Left lung (tissue), 10 donors: ENCODE results near the gene ZNF786. TPM values are rescaled to one million over a fixed set of nuclear protein-coding genes. Genes with fewer than 3 reads are reported as not detected.

Experiments
- ATAC-seq: fragments of 200-7000 bp; cut with Tn5 transposase; one replicate; pipeline ENCODE4 v1.9.1; 2020; ENCODE audit warnings: moderate library complexity
- DNase-seq, 4 donors: peaks; one replicate each; pipeline ENCODE4 v3.0.0-alpha.2; 2013 to 2020
- H3K27ac ChIP-seq, 2 donors: fragments of 200-600 bp; sonication (generic) in 1 of 2; one replicate each; pipeline versions ENCODE4 v1.5.0 to v1.8.0; 2020 to 2021
- H3K27me3 ChIP-seq, 2 donors: fragments of 200-600 bp; sonication (generic) in 1 of 2; one replicate each; pipeline versions ENCODE4 v1.5.0 to v1.8.0; 2020 to 2021
- H3K36me3 ChIP-seq, 2 donors: fragments of 200-600 bp; sonication (generic) in 1 of 2; one replicate each; pipeline versions ENCODE4 v1.5.0 to v1.8.0; 2020 to 2021
- H3K4me1 ChIP-seq, 2 donors: fragments of 200-600 bp; one replicate each; pipeline ENCODE4 v1.8.0; 2021
- H3K4me3 ChIP-seq, 2 donors: fragments of 200-600 bp; sonication (generic) in 1 of 2; one replicate each; pipeline versions ENCODE4 v1.5.0 to v1.8.0; 2020 to 2021; ENCODE audit warnings: mild to moderate bottlenecking in 1 of 2
- H3K9me3 ChIP-seq, 2 donors: fragments of 200-600 bp; sonication (generic) in 1 of 2; one replicate each; pipeline versions ENCODE4 v1.5.0 to v1.8.0; 2020 to 2021
- intact Hi-C, 2 donors: fragments of 100-400 bp; cut with DNase I; formaldehyde crosslinking; loops; one replicate each; pipeline versions ENCODE4 v1.11.2 to v1.14.2; 2022
- polyA plus RNA-seq, 6 donors: library from polyadenylated mRNA; unstranded; fragments of 120-200 nt; gene quantifications; one replicate each; pipeline ENCODE4 v1.2.1, GENCODE V29; 2013; ENCODE audit not compliant: insufficient read length in 6 of 6
- total RNA-seq, 2 donors: library from RNA; stranded (reverse); fragmentation: NEBNext Ultra II Directional; extraction: Animal tissue kit (Norgen Biotek cat#: 25700); gene quantifications; one replicate each; pipeline ENCODE4 v1.2.1, GENCODE V29; 2021
- TF ChIP-seq, protein P1 (sequence below), 2 donors: fragments of 200-600 bp; sonication (generic) in 1 of 2; IDR thresholded peaks; one replicate each; pipeline versions ENCODE4 v1.5.0 to v1.8.0; 2021; ENCODE audit warnings: antibody characterized with exemption in 2 of 2
- donor health status: DM: no; HTN: yes; CAD: no.
- donor health status: DM: no; HTN: no; CAD: no.

Gene ZNF786
- total and polyA plus RNA-seq, 8 donors = 5.2 to 8.7 (median 6.9) TPM

DNA sequence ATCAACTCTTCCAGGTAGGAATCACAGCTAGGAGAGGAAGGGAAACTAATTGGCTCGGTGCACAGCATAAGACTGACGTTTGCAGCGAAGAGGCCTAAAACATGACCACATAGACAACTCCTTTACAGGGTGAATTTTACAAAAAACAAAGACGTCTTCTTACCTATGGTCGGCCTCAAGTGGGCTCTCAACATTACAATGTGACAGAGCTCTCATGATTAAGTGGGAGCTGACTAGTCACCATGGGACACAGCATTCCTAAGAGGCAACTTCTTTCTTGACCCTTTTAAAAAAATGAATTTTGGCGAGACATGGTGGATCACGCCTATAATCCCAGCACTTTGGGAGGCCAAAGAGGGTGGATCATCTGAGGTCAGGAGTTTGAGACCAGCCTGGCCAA is 66.9 kb downstream of the ZNF786 start:
- intact Hi-C loops = no loop called here
- TF ChIP-seq, protein P1, sequence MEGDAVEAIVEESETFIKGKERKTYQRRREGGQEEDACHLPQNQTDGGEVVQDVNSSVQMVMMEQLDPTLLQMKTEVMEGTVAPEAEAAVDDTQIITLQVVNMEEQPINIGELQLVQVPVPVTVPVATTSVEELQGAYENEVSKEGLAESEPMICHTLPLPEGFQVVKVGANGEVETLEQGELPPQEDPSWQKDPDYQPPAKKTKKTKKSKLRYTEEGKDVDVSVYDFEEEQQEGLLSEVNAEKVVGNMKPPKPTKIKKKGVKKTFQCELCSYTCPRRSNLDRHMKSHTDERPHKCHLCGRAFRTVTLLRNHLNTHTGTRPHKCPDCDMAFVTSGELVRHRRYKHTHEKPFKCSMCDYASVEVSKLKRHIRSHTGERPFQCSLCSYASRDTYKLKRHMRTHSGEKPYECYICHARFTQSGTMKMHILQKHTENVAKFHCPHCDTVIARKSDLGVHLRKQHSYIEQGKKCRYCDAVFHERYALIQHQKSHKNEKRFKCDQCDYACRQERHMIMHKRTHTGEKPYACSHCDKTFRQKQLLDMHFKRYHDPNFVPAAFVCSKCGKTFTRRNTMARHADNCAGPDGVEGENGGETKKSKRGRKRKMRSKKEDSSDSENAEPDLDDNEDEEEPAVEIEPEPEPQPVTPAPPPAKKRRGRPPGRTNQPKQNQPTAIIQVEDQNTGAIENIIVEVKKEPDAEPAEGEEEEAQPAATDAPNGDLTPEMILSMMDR (IDR thresholded peaks at IDR 0.05) = no peak

DNA sequence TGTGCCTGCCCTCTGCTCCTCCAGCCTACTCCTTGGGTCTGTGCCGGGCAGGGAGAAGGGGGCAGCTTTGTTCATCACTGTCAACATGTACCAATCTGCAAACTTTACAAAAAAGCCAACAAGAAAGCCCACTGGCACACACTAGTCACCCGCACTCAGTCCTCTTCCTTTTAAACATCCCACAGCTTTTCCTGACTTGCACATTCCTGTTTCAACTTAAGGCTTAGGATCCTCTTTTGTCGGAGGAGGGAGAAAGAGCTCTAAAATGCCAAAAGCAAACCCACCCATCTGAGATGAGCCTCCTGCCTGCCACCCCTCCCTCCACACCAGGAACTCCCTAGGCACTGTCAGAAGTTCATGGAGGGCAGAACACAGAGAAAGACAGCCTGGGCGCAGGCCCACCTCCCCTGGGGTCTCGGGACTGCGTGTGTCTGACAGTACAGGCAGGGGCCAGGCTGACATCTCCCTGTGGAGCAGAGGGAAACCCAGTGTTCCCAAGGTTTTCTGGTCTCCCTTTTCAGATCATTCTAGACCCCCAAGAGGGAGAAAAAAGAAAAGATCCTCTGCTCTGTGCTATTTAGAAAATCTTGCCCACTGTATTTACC is 67.7 kb downstream of the ZNF786 start:
- DNase-seq = no peak
- no peak for ATAC-seq

More for the DNA sequence above, 66.9 kb downstream of the ZNF786 start:
- H3K4me1 ChIP-seq = peaks cover 14 to 29% of the 10 kb centered on the region in 2 donors
- H3K9me3 ChIP-seq = no peaks in the 10 kb centered on the region
- no peak for ATAC-seq
- no peak overlapping the region for H3K27ac ChIP-seq
- no peak overlapping the region for H3K4me3 ChIP-seq
- H3K36me3 ChIP-seq = peaks cover 0 to 25% of the 10 kb centered on the region in 2 donors
- H3K27me3 ChIP-seq = no peaks in the 10 kb centered on the region
- no peak for DNase-seq

DNA sequence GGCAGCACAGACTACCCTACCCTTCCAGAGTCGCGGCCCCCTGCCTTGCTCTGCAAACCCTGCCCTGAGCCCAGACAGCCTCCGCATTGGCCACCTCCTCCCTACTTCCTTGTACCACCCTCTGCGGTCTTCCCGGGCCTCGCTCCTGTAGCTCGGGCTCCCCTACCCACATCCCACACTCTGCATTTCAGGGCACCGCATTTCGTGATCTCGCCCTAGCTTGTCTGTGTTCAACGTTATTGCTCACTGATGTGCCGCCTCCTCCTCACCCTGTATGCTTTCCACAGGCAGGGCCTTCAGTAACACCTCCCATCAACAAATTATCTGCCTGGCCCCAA is 68.8 kb downstream of the ZNF786 start:
- DNase-seq = no peak
- no peak overlapping the region for H3K27ac ChIP-seq
- ATAC-seq = no peak
- H3K9me3 ChIP-seq = no peaks in the 10 kb centered on the region
- no peaks in the 10 kb centered on the region for H3K27me3 ChIP-seq
- peaks cover 7 to 18% of the 10 kb centered on the region in 2 donors for H3K4me1 ChIP-seq
- TF ChIP-seq, protein P1 (IDR thresholded peaks at IDR 0.05) = no peak
- intact Hi-C loops = no loop called here
- no peak overlapping the region for H3K4me3 ChIP-seq
- peaks cover 0 to 43% of the 10 kb centered on the region in 2 donors for H3K36me3 ChIP-seq

More for the DNA sequence above, 67.7 kb downstream of the ZNF786 start:
- intact Hi-C loops = no loop called here
- Histone ChIP-seq H3K9me3 (no peaks in the 10 kb centered on the region), H3K27ac (no peak overlapping the region), H3K27me3 (no peaks in the 10 kb centered on the region), H3K36me3 (peaks cover 0 to 32% of the 10 kb centered on the region in 2 donors), H3K4me3 (no peak overlapping the region), H3K4me1 (peaks cover 14 to 28% of the 10 kb centered on the region in 2 donors)
- TF ChIP-seq, protein P1 (IDR thresholded peaks at IDR 0.05) = no peak

DNA sequence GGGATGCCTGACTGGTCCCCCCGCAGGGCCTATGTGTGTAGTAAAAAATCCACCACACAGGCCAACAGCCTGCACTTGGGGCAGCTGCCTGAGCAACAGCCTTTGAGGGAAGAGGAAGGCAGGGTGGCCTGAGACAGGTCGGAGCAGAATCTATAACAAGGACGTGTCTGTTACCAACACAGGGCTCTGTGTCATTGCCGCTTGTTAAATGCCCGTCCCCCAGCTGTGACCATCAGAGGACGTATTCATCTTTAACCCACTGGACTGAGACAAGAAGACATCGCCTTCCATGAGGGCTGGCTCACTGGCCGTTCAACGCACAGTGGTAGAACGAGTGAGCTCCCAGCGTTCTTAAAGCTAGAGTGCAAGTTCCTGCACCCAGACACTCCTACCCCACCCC is 70.0 kb downstream of the ZNF786 start:
- peaks cover 0 to 6% of the 10 kb centered on the region in 2 donors for H3K4me1 ChIP-seq
- ATAC-seq (no peak), DNase-seq (no peak)
- no peak overlapping the region for H3K4me3 ChIP-seq
- no peaks in the 10 kb centered on the region for H3K9me3 ChIP-seq
- intact Hi-C loops = no loop called here
- H3K27ac ChIP-seq = no peak overlapping the region
- TF ChIP-seq, protein P1 (IDR thresholded peaks at IDR 0.05) = no peak
- H3K27me3 ChIP-seq = no peaks in the 10 kb centered on the region
- H3K36me3 ChIP-seq = peaks cover 0 to 55% of the 10 kb centered on the region in 2 donors

Other genes with a start within 250 kb of the ZNF786 start
- gene EZH2, start 206.4 kb downstream of the ZNF786 start, total RNA-seq = 1 to 10 TPM; 7.2 to 9.9 TPM
- 10 to 100 TPM; 40.6 to 56.3 (median 48.2) TPM for gene EZH2, start 206.4 kb downstream of the ZNF786 start, polyA plus RNA-seq
- 100 to 1,000 TPM; 204 to 239 TPM for gene PDIA4, start 62.2 kb downstream of the ZNF786 start, total RNA-seq
- 100 to 1,000 TPM; 136 to 176 (median 168) TPM for gene PDIA4, start 62.2 kb downstream of the ZNF786 start, polyA plus RNA-seq
- 1 to 10 TPM; 1.3 to 1.5 TPM for gene ZNF425, start 35.6 kb upstream of the ZNF786 start, total RNA-seq
- gene ZNF425, start 35.6 kb upstream of the ZNF786 start, polyA plus RNA-seq = 1 to 10 TPM; 4.0 to 5.4 (median 4.6) TPM
- 10 to 100 TPM; 11.2 to 13.7 TPM for gene ZNF398, start 56.7 kb upstream of the ZNF786 start, total RNA-seq
- 10 to 100 TPM; 11.6 to 15.6 (median 13.1) TPM for gene ZNF398, start 56.7 kb upstream of the ZNF786 start, polyA plus RNA-seq
- 10 to 100 TPM; 20.1 to 20.3 TPM for gene ZNF282, start 104.8 kb upstream of the ZNF786 start, total RNA-seq
- gene ZNF282, start 104.8 kb upstream of the ZNF786 start, polyA plus RNA-seq = 10 to 100 TPM; 23.6 to 26.0 (median 24.4) TPM
- 1 to 10 TPM; 7.4 to 9.0 TPM for gene ZNF212, start 148.9 kb upstream of the ZNF786 start, total RNA-seq
- gene ZNF212, start 148.9 kb upstream of the ZNF786 start, polyA plus RNA-seq = 10 to 100 TPM; 14.6 to 18.1 (median 16.7) TPM
- 10 to 100 TPM; 11.5 to 12.0 TPM for gene ZNF783, start 171.5 kb upstream of the ZNF786 start, total RNA-seq
- 10 to 100 TPM; 12.5 to 21.9 (median 18.1) TPM for gene ZNF783, start 171.5 kb upstream of the ZNF786 start, polyA plus RNA-seq